Endothelial cell of umbilical vein (primary cell): ENCODE data around the gene TICRR. TPM values are rescaled to one million over a fixed set of nuclear protein-coding genes. Genes with fewer than 3 reads are reported as not detected.

ENCODE experiments used
- BruUV-seq: library from RNA; stranded (reverse); fragments of 400-500 nt; replicated peaks from 2 replicates; lab custom pipeline; 2021; lab: Mats Ljungman, UMichigan
- CTCF ChIA-PET: fragments of 300-600, 350-600 bp; sonication (Branson Sonifier 250); formaldehyde crosslinking; loops from one replicate; lab custom pipeline; 2021; ENCODE audit warnings: antibody characterized with exemption, inconsistent platforms; lab: Charles Lee
- POLR2A ChIA-PET: fragments of 300-600, 350-600 bp; sonication (Branson Sonifier 250); formaldehyde crosslinking; loops from one replicate; lab custom pipeline; 2021; ENCODE audit warnings: antibody characterized with exemption, inconsistent platforms; lab: Charles Lee
- DNase-seq: peaks from one replicate; pipeline ENCODE4 v3.0.0-alpha.2; 2011; ENCODE audit warnings: low read depth, low spot score
- FAIRE-seq: peaks from 2 replicates; lab custom pipeline; 2011; peaks lifted over from hg19 to GRCh38; lab: Jason Lieb, UNC
- H2AFZ ChIP-seq: 2 replicates; pipeline ENCODE4 v1.6.0; 2012; ENCODE audit warnings: low read depth, low read length, control low read depth, inconsistent platforms
- H3K27ac ChIP-seq: 2 replicates; pipeline ENCODE4 v1.5.1; 2011; ENCODE audit warnings: low read depth, mild to moderate bottlenecking, control low read depth, low read length, moderate library complexity; ENCODE audit not compliant: insufficient read depth
- H3K27me3 ChIP-seq, 2 experiments: 2 replicates each; pipeline versions ENCODE4 v1.6.0 to v1.6.1; 2011; ENCODE audit warnings: low read length in 2 of 2, mixed read lengths in 1 of 2; ENCODE audit not compliant: control insufficient read depth in 2 of 2, insufficient read depth in 2 of 2
- H3K36me3 ChIP-seq, 2 experiments: 2 replicates in 1 of 2; 3 replicates in 1 of 2; pipeline ENCODE4 v1.5.1; 2011; ENCODE audit warnings: low read length in 2 of 2, mild to moderate bottlenecking in 1 of 2, moderate library complexity in 1 of 2; ENCODE audit not compliant: control insufficient read depth in 2 of 2, insufficient read depth in 2 of 2; ENCODE audit errors: extremely low read depth in 1 of 2
- H3K4me1 ChIP-seq: 3 replicates; pipeline ENCODE4 v1.5.1; 2011; ENCODE audit warnings: mild to moderate bottlenecking, low read length; ENCODE audit not compliant: control insufficient read depth, insufficient read depth; ENCODE audit errors: extremely low read depth
- H3K4me2 ChIP-seq: 2 replicates; pipeline ENCODE4 v1.6.1; 2011; ENCODE audit warnings: low read length, control low read depth, mixed read lengths; ENCODE audit not compliant: insufficient read depth
- H3K4me3 ChIP-seq, 3 experiments: fragments of 200-600 bp in 1 of 3; sonication (generic), shearing (Covaris generic) in 1 of 3; replicated peaks in 1 of 3; 2 replicates each; pipeline ENCODE4 v1.5.1; 2011 to 2016; ENCODE audit warnings: control low read depth in 3 of 3, low read length in 3 of 3, mild to moderate bottlenecking in 2 of 3, inconsistent platforms in 1 of 3, low read depth in 1 of 3, moderate library complexity in 1 of 3; ENCODE audit not compliant: insufficient read depth in 1 of 3
- H3K79me2 ChIP-seq: 2 replicates; pipeline ENCODE4 v1.6.0; 2012; ENCODE audit warnings: low read length, inconsistent platforms; ENCODE audit not compliant: control insufficient read depth, insufficient read depth
- H3K9ac ChIP-seq: replicated peaks from 2 replicates; pipeline ENCODE3; 2011; ENCODE audit warnings: low read length, control low read depth; ENCODE audit not compliant: insufficient read depth; ENCODE audit errors: extremely low read depth
- H3K9me1 ChIP-seq: replicated peaks from 3 replicates; pipeline ENCODE4 v1.6.0; 2011; ENCODE audit warnings: mild to moderate bottlenecking, low read length; ENCODE audit not compliant: control insufficient read depth, insufficient read depth; ENCODE audit errors: extremely low read depth
- H3K9me3 ChIP-seq: replicated peaks from 2 replicates; pipeline ENCODE4 v1.5.1; 2012; ENCODE audit warnings: low read length, inconsistent platforms; ENCODE audit not compliant: control insufficient read depth, insufficient read depth
- H4K20me1 ChIP-seq: replicated peaks from 2 replicates; pipeline ENCODE3; 2011; ENCODE audit warnings: mild to moderate bottlenecking, low read length; ENCODE audit not compliant: control insufficient read depth, insufficient read depth; ENCODE audit errors: extremely low read depth
- EZH2 ChIP-seq: IDR thresholded peaks from 2 replicates; pipeline ENCODE4 v1.6.1; 2012; ENCODE audit warnings: borderline replicate concordance, low read depth, mild to moderate bottlenecking, moderate library complexity, low read length, inconsistent platforms; ENCODE audit not compliant: severe bottlenecking
- FOS ChIP-seq: IDR thresholded peaks from 2 replicates; pipeline ENCODE4 v1.6.1; 2011; ENCODE audit warnings: mild to moderate bottlenecking, low read length, moderate library complexity, borderline replicate concordance; ENCODE audit not compliant: insufficient read depth
- GATA2 ChIP-seq: IDR thresholded peaks from 2 replicates; pipeline ENCODE4 v1.7.0; 2011; ENCODE audit warnings: low read depth, mild to moderate bottlenecking, moderate library complexity, mixed read lengths, low read length; ENCODE audit not compliant: insufficient read length, insufficient read depth
- JUN ChIP-seq: IDR thresholded peaks from 2 replicates; pipeline ENCODE4 v1.6.1; 2011; ENCODE audit warnings: borderline replicate concordance, low read depth; ENCODE audit not compliant: insufficient read length, insufficient read depth
- MAX ChIP-seq: IDR thresholded peaks from 2 replicates; pipeline ENCODE4 v1.6.1; 2011; ENCODE audit not compliant: insufficient read depth, insufficient read length
- MYC ChIP-seq: IDR thresholded peaks from one replicate; pipeline ENCODE4 v1.6.1; 2011; ENCODE audit warnings: mild to moderate bottlenecking, low read depth, low read length
- POLR2A ChIP-seq: IDR thresholded peaks from 2 replicates; pipeline ENCODE4 v1.6.1; 2012; ENCODE audit warnings: low read depth, mild to moderate bottlenecking, control low read depth, low read length
- POLR2AphosphoS5 ChIP-seq: IDR thresholded peaks from 2 replicates; pipeline ENCODE4 v1.6.1; 2012; ENCODE audit warnings: low read depth, mild to moderate bottlenecking, control low read depth, low read length, moderate library complexity; ENCODE audit not compliant: insufficient read depth
- dilution Hi-C: fragments of 300-500 bp; cut with MboI; formaldehyde crosslinking; loops from one replicate; pipeline ENCODE4 v1.15.0; 2019; ENCODE audit warnings: low sequenced_read_pairs; ENCODE audit not compliant: extremely low pct_ligation_motif_present
- intact Hi-C: fragments of 100-400 bp; cut with micrococcal nuclease; formaldehyde crosslinking; loops from one replicate; pipeline ENCODE4 v1.10.0; 2022
- polyA plus RNA-seq, 4 experiments: library from polyadenylated mRNA; depleted of rRNA in 3 of 4; stranded (reverse) in 3 of 4; unstranded in 1 of 4; fragments of >200 nt; gene quantifications; 2 replicates each; pipeline versions ENCODE4 v1.2.1 to v1.2.3, GENCODE V29; 2011 to 2012; ENCODE audit warnings: missing spikeins in 1 of 4
- total RNA-seq: library from RNA; stranded (reverse); gene quantifications from 2 replicates; pipeline ENCODE4 v1.2.3, GENCODE V29; 2021
- TF ChIP-seq, protein P1 (sequence below), 2 donors: IDR thresholded peaks; 1 replicate in 1 of 2; 2 replicates in 1 of 2; pipeline ENCODE4 v1.5.1; 2011; ENCODE audit warnings: low read length in 2 of 2, mild to moderate bottlenecking in 2 of 2, moderate library complexity in 2 of 2, control low read depth in 1 of 2, inconsistent platforms in 1 of 2, low read depth in 1 of 2; ENCODE audit not compliant: insufficient read depth in 1 of 2; ENCODE audit errors: extremely low read depth in 1 of 2

TICRR gene
- total and polyA plus RNA-seq, 2 donors (not counting 3 experiments of a cell fraction or from before 2014, with no cell fraction given), result 4.9 to 19.4 TPM

DNA sequence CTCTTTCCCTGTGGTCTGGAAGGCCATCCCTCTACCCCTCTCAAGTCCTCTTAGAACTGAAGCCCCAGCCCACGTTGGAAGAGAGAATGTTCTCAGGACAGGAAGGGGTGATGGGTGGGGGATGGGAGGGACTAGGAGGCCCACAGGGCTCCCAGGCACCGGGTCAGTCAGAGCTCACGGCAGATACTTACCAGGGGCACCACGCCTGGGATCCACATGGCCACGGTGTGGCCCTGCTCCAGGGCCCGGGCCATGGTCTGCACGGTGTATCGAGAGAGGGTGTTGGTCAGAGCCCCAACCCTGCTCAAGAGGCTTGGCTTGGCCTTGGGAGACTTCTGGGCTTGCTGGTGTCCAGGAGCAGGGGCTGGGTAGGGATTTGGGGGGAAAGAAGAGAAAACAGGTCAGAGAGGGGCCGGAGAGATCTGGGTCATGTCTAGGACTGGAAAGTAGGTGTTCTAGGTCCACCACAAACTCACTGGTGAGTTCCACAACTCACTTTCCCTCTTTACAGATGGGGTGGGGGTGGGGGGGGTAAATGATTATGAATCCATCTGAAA lies 94.1 kb downstream of the TICRR start:
- dilution Hi-C loops (no loop called here), intact Hi-C loops (no loop called here)
- POLR2A ChIA-PET, result no interaction called here
- TF ChIP-seq MAX, result no peak
- TF ChIP-seq FOS, result no peak
- TF ChIP-seq, protein P1, sequence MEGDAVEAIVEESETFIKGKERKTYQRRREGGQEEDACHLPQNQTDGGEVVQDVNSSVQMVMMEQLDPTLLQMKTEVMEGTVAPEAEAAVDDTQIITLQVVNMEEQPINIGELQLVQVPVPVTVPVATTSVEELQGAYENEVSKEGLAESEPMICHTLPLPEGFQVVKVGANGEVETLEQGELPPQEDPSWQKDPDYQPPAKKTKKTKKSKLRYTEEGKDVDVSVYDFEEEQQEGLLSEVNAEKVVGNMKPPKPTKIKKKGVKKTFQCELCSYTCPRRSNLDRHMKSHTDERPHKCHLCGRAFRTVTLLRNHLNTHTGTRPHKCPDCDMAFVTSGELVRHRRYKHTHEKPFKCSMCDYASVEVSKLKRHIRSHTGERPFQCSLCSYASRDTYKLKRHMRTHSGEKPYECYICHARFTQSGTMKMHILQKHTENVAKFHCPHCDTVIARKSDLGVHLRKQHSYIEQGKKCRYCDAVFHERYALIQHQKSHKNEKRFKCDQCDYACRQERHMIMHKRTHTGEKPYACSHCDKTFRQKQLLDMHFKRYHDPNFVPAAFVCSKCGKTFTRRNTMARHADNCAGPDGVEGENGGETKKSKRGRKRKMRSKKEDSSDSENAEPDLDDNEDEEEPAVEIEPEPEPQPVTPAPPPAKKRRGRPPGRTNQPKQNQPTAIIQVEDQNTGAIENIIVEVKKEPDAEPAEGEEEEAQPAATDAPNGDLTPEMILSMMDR (IDR thresholded peaks at IDR 0.05; ENCODE audit: extremely low read depth in 1 of 2, insufficient read depth in 1 of 2, low read depth in 1 of 2, low read length in 2 of 2), result no peak
- no peak for TF ChIP-seq POLR2AphosphoS5
- no peak for TF ChIP-seq POLR2A
- no peak for TF ChIP-seq JUN
- TF ChIP-seq GATA2, result no peak
- no peak for TF ChIP-seq MYC
- TF ChIP-seq EZH2, result no peak
- no peak for FAIRE-seq
- H3K9ac ChIP-seq, result no peak overlapping the region
- H3K4me1 ChIP-seq, result peaks cover 9% of the 10 kb centered on the region
- no peak overlapping the region for H2AFZ ChIP-seq
- H3K9me3 ChIP-seq, result no peaks in the 10 kb centered on the region
- no peak for DNase-seq
- no TSS peak for BruUV-seq
- H3K27ac ChIP-seq, result no peak overlapping the region
- H3K4me3 ChIP-seq, result no peak overlapping the region
- no peaks in the 10 kb centered on the region for H3K36me3 ChIP-seq
- no peak overlapping the region for H3K4me2 ChIP-seq
- CTCF ChIA-PET, result no interaction called here
- no peaks in the 10 kb centered on the region for H3K9me1 ChIP-seq
- no peaks in the 10 kb centered on the region for H3K79me2 ChIP-seq
- H3K27me3 ChIP-seq, result no peaks in the 10 kb centered on the region
- no peaks in the 10 kb centered on the region for H4K20me1 ChIP-seq
